Measurements from ENCODE around the gene PLXNA4.

PLXNA4 gene

GRCh38 chr7:132417103-132417906 is 159.0 kb downstream of the PLXNA4 start:
- TF ChIP-seq CTCF (IDR thresholded peaks at IDR 0.05; ENCODE audit: insufficient read depth, low read depth, low read length, missing control alignments), result no peak
- no peak overlapping the region for H3K4me3 ChIP-seq (ENCODE audit: low read depth, low read length)
- DNase-seq (ENCODE audit: low read depth), result no peak

GRCh38 chr7:132416395-132416794 is 159.9 kb downstream of the PLXNA4 start:
- no peak for DNase-seq (ENCODE audit: low read depth)
- no peak overlapping the region for H3K4me3 ChIP-seq (ENCODE audit: low read depth, low read length)
- TF ChIP-seq CTCF (IDR thresholded peaks at IDR 0.05; ENCODE audit: insufficient read depth, low read depth, low read length, missing control alignments), result no peak

- no peak for DNase-seq (ENCODE audit: low read depth)
- TF ChIP-seq CTCF (IDR thresholded peaks at IDR 0.05; ENCODE audit: insufficient read depth, low read depth, low read length, missing control alignments), result no peak
- no peak overlapping the region for H3K4me3 ChIP-seq (ENCODE audit: low read depth, low read length)
Measured at GRCh38 chr7:132415259-132415658, 161.0 kb downstream of the PLXNA4 start.

- no peak for TF ChIP-seq CTCF (IDR thresholded peaks at IDR 0.05; ENCODE audit: insufficient read depth, low read depth, low read length, missing control alignments)
- no peak for DNase-seq (ENCODE audit: low read depth)
- no peak overlapping the region for H3K4me3 ChIP-seq (ENCODE audit: low read depth, low read length)
Measured at GRCh38 chr7:132414857-132415256, 161.4 kb downstream of the PLXNA4 start.

- H3K4me3 ChIP-seq (ENCODE audit: low read depth, low read length), result no peak overlapping the region
- DNase-seq (ENCODE audit: low read depth), result no peak
- no peak for TF ChIP-seq CTCF (IDR thresholded peaks at IDR 0.05; ENCODE audit: insufficient read depth, low read depth, low read length, missing control alignments)
Measured at GRCh38 chr7:132412435-132412834, 163.8 kb downstream of the PLXNA4 start.

GRCh38 chr7:132410861-132411541 is 165.3 kb downstream of the PLXNA4 start:
- no peak overlapping the region for H3K4me3 ChIP-seq (ENCODE audit: low read depth, low read length)
- TF ChIP-seq CTCF (IDR thresholded peaks at IDR 0.05; ENCODE audit: insufficient read depth, low read depth, low read length, missing control alignments), result no peak
- no peak for DNase-seq (ENCODE audit: low read depth)

All from GM12865 (cell line).